ENCODE measurements around the gene ZBTB26. TPM values are rescaled to one million over a fixed set of nuclear protein-coding genes. Genes with fewer than 3 reads are reported as not detected.
A peak's percentile ranks its signal among the peaks of the same experiment; 100 is the strongest.

Gene ZBTB26
- polyA plus RNA-seq, 2 of the 4 experiments (the other 2 are of a cell fraction) = 3.6 to 9.0 TPM

DNA sequence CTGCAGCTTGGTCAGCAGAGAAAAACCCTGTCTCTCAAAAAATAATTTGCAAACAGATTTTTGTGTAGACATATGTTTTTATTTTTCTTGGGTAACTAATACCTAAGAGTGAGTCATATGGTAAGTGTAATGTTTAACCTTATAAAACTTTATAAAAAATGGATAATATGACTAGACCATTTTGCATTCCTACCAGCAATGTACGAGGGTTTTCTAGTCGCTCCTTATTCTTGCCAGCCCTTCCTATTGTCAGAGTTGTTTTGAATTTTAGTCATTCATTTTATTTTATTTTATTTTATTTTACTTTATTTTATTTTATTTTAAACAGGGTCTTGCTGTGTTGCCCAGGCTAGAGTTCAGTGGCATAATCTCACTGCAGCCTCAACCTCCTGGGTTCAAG is 47.3 kb upstream of the ZBTB26 start:
- no peak for TF ChIP-seq FOSL2 (IDR thresholded peaks at IDR 0.05)
- TF ChIP-seq FOSL2 (CRISPR knock-in tag; IDR thresholded peaks at IDR 0.05) = peak; percentile 30; the same call in 1 of the 2 replicates
- TF ChIP-seq CBX2 (IDR thresholded peaks at IDR 0.05; ENCODE audit: borderline replicate concordance, low read depth) = no peak
- Histone ChIP-seq H3K27ac (no peak overlapping the region), H3K4me1 (peaks cover 8% of the 10 kb centered on the region; the same call in 2 of the 3 replicates), H3K9me3 (no peaks in the 10 kb centered on the region), H3K4me3 (no peak overlapping the region), H3K4me2 (0 out of 3 replicates have a peak overlapping the region, but pooled peaks have one; percentile 14)
- 19% methylated on average over 2 of the region's 2 CpGs for WGBS (ENCODE audit: missing lambda C conversion rate)
- CTCF ChIA-PET = no interaction called here
- POLR2A ChIA-PET = no interaction called here
- FAIRE-seq (no peak), DNase-seq (ENCODE audit: low read depth in 1 of 2, low spot score in 1 of 2) (no peak), ATAC-seq (no peak)

DNA sequence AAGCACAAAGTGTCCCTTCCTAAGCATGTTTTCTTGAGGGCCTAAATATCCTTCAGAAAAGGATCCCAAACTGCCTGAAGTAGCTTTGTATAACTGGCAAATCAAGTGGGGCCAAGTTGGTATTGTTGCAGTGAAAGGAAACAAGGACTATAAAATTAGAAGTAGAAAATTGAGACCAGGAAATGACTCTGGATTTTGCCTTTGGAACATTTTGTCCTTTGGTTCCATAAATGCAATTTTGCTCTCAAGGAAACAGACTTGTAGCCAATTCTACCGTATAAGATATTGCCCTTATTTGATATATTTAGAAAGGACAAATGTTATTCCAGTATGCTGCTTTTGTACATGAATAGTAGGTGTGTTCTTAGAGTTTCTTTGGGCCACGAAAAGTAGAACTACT is 43.9 kb upstream of the ZBTB26 start:
- no peak overlapping the region for H3K27ac ChIP-seq
- CTCF ChIA-PET = no interaction called here
- no peak overlapping the region for H3K4me2 ChIP-seq
- no peak for ATAC-seq
- POLR2A ChIA-PET = interaction anchor here (1.6 kb wide), 1 partner anchor 35 kb away, joined by 4 read pairs; no protein-coding TSS in a partner anchor
- 96% methylated on average over 2 of the region's 2 CpGs for WGBS (ENCODE audit: missing lambda C conversion rate)
- TF ChIP-seq, protein P1, sequence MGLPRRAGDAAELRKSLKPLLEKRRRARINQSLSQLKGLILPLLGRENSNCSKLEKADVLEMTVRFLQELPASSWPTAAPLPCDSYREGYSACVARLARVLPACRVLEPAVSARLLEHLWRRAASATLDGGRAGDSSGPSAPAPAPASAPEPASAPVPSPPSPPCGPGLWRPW (IDR thresholded peaks at IDR 0.05) = no peak
- TF ChIP-seq CHD4 (IDR thresholded peaks at IDR 0.05; ENCODE audit: borderline replicate concordance) = no peak
- TF ChIP-seq KDM5A (IDR thresholded peaks at IDR 0.05) = no peak
- TF ChIP-seq TFCP2L1 (CRISPR knock-in tag; IDR thresholded peaks at IDR 0.05) = no peak
- TF ChIP-seq, protein P2, sequence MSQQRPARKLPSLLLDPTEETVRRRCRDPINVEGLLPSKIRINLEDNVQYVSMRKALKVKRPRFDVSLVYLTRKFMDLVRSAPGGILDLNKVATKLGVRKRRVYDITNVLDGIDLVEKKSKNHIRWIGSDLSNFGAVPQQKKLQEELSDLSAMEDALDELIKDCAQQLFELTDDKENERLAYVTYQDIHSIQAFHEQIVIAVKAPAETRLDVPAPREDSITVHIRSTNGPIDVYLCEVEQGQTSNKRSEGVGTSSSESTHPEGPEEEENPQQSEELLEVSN (IDR thresholded peaks at IDR 0.05; ENCODE audit: borderline replicate concordance, low read depth) = no peak
- TF ChIP-seq CHD2 (IDR thresholded peaks at IDR 0.05; ENCODE audit: low read length, partially characterized antibody) = no peak
- TF ChIP-seq EP300 (IDR thresholded peaks at IDR 0.05) = no peak
- no peak for TF ChIP-seq HOXB5 (CRISPR knock-in tag; IDR thresholded peaks at IDR 0.05)
- TF ChIP-seq POLR2AphosphoS2 (conservative IDR thresholded peaks at IDR 0.05; ENCODE audit: low read length) = no peak
- no peak for TF ChIP-seq MYC (IDR thresholded peaks at IDR 0.05; ENCODE audit: borderline replicate concordance, low read length)
- TF ChIP-seq RNF2 (IDR thresholded peaks at IDR 0.05; ENCODE audit: borderline replicate concordance, low read depth) = no peak
- no peak for TF ChIP-seq RAD21 (conservative IDR thresholded peaks at IDR 0.05 in 1 of 2, IDR thresholded peaks at IDR 0.05 in 1 of 2)
- TF ChIP-seq ZSCAN20 (CRISPR knock-in tag; IDR thresholded peaks at IDR 0.05) = no peak
- TF ChIP-seq CBX8 (IDR thresholded peaks at IDR 0.05) = no peak
- TF ChIP-seq, protein P3, sequence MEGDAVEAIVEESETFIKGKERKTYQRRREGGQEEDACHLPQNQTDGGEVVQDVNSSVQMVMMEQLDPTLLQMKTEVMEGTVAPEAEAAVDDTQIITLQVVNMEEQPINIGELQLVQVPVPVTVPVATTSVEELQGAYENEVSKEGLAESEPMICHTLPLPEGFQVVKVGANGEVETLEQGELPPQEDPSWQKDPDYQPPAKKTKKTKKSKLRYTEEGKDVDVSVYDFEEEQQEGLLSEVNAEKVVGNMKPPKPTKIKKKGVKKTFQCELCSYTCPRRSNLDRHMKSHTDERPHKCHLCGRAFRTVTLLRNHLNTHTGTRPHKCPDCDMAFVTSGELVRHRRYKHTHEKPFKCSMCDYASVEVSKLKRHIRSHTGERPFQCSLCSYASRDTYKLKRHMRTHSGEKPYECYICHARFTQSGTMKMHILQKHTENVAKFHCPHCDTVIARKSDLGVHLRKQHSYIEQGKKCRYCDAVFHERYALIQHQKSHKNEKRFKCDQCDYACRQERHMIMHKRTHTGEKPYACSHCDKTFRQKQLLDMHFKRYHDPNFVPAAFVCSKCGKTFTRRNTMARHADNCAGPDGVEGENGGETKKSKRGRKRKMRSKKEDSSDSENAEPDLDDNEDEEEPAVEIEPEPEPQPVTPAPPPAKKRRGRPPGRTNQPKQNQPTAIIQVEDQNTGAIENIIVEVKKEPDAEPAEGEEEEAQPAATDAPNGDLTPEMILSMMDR (IDR thresholded peaks at IDR 0.05) = no peak
- TF ChIP-seq ZC3H11A (IDR thresholded peaks at IDR 0.05) = no peak
- no peak for TF ChIP-seq TP53 (CRISPR knock-in tag; IDR thresholded peaks at IDR 0.05)
- no peak for TF ChIP-seq HEYL (CRISPR knock-in tag; IDR thresholded peaks at IDR 0.05)
- TF ChIP-seq SREBF2 (IDR thresholded peaks at IDR 0.05) = no peak
- no peak for TF ChIP-seq NR3C1 (IDR thresholded peaks at IDR 0.05)
- FAIRE-seq = peak; percentile 43
- DNase-seq (ENCODE audit: low read depth in 1 of 2, low spot score in 1 of 2) = no peak
- H3K9me3 ChIP-seq = no peaks in the 10 kb centered on the region
- H3K4me1 ChIP-seq = peaks cover 8% of the 10 kb centered on the region; the same call in 2 of the 3 replicates
- H3K4me3 ChIP-seq = no peak overlapping the region

DNA sequence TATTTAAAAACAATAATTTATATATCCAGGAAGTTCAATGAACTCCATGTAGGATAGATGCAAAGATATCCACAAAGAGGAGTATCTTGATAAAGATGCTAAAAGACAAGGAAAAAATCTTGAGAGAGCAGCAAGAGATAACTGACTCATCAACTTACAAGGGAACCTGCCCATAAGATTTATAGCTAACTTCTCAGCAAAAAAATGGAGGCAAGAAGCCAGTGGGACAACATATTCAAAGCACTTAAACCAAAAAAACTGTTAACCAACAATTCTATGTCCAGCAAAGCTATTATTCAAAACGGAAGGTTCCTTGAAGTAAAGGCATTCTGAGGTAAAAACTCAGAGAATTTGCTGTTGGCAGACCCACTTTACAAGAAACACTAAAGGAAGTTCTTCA is 29.8 kb upstream of the ZBTB26 start:
- FAIRE-seq = no peak
- Histone ChIP-seq H3K4me2 (no peak overlapping the region), H3K27ac (no peak overlapping the region), H3K4me1 (no peaks in the 10 kb centered on the region), H3K9me3 (no peaks in the 10 kb centered on the region), H3K4me3 (no peak overlapping the region)
- POLR2A ChIA-PET = interaction anchor here (1.2 kb wide), 1 partner anchor 20 kb away, joined by 6 read pairs; the partner anchor contains the start of gene RABGAP1
- no peak for ATAC-seq
- no peak for DNase-seq (ENCODE audit: low read depth in 1 of 2, low spot score in 1 of 2)
- CTCF ChIA-PET = interaction anchor here (1.5 kb wide), 1 partner anchor 19 kb away, joined by 4 read pairs; no protein-coding TSS in a partner anchor
- WGBS (ENCODE audit: missing lambda C conversion rate) = 68% methylated on average over 1 of the region's 1 CpG
- TF ChIP-seq KDM5A (IDR thresholded peaks at IDR 0.05) (no peak), CBX8 (IDR thresholded peaks at IDR 0.05) (no peak), RFX5 (IDR thresholded peaks at IDR 0.05) (no peak), PHF8 (IDR thresholded peaks at IDR 0.05; ENCODE audit: borderline replicate concordance, low read depth) (no peak), GATA3 (IDR thresholded peaks at IDR 0.05; ENCODE audit: borderline replicate concordance) (no peak), ZC3H11A (IDR thresholded peaks at IDR 0.05) (no peak), MYC (IDR thresholded peaks at IDR 0.05; ENCODE audit: borderline replicate concordance, low read length) (no peak), SREBF2 (IDR thresholded peaks at IDR 0.05) (no peak), ZFP36 (IDR thresholded peaks at IDR 0.05; ENCODE audit: borderline replicate concordance, partially characterized antibody) (no peak), BHLHE40 (IDR thresholded peaks at IDR 0.05; ENCODE audit: low read depth, low read length) (no peak), KDM1A (IDR thresholded peaks at IDR 0.05; ENCODE audit: low read depth) (no peak), RNF2 (IDR thresholded peaks at IDR 0.05; ENCODE audit: borderline replicate concordance, low read depth) (no peak)
- TF ChIP-seq, protein P2 (IDR thresholded peaks at IDR 0.05; ENCODE audit: borderline replicate concordance, low read depth) = no peak
- TF ChIP-seq, protein P4, sequence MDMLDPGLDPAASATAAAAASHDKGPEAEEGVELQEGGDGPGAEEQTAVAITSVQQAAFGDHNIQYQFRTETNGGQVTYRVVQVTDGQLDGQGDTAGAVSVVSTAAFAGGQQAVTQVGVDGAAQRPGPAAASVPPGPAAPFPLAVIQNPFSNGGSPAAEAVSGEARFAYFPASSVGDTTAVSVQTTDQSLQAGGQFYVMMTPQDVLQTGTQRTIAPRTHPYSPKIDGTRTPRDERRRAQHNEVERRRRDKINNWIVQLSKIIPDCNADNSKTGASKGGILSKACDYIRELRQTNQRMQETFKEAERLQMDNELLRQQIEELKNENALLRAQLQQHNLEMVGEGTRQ (IDR thresholded peaks at IDR 0.05) = no peak

All from A549 (cell line).